ENCODE results near the gene RBM47.
"Not testable (repeated sequence)": the region's sequence is repeated elsewhere in the genome, so short reads cannot be mapped to it uniquely, and the experiment has no call there.

The RBM47 gene

DNA sequence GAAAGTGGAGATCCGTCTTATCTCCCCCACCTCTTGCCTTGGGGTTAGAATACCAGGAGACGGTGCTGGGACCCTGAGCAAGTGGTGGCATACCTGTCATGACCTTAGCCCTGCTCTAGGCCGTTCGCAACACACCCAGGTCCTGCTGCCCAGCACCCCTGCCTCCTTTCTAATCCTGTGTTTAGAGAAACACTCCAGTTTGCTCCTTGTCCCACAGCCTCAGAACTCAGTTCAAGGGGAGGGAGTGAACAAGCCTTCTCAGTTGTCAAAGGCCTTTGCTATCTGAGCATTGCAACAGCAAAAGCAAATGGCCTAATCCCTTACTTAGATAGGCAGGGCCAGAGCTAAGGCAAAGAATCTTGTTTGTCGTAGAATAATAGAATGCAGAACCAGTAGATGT, 226.6 kb downstream of the RBM47 start:
- DNase-seq = no peak

DNA sequence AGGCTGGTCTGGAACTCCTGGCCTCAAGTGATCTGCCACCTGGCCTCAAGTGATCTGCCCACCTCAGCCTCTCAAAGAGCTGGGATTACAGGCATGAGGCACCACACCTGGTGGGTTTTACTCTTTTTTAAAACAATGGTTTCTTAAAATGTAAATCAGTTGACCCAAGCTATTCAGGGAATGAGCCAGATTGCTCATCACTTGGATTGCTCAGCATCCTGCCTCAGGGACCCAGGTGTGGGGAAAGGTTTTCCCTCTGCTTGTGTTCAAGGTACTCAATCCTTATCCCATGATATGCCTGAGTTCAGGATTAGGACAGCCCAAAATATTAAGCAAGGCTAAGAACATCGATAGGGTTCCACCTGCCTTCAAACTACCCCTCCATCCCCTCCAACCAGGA, 227.1 kb downstream of the RBM47 start:
- DNase-seq = no peak

DNA sequence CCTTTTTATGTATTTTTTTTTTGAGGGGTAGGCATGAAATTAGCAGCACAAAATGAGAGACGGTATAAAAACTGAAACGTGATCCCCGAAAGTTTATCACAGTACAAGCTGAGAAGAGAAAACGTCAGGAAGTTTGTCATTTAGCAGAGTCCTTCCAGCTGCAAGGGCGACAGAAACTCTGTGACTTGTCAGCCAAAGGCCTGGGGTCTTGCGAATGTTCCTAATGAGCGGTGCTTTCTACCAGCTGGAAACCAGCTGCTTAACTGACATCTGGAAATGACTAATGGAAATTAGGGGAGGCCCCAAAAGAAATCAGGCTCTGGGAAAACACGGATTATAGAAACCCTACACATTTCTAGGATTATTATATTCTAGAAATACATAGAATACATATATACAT, 228.0 kb downstream of the RBM47 start:
- no peak for DNase-seq

DNA sequence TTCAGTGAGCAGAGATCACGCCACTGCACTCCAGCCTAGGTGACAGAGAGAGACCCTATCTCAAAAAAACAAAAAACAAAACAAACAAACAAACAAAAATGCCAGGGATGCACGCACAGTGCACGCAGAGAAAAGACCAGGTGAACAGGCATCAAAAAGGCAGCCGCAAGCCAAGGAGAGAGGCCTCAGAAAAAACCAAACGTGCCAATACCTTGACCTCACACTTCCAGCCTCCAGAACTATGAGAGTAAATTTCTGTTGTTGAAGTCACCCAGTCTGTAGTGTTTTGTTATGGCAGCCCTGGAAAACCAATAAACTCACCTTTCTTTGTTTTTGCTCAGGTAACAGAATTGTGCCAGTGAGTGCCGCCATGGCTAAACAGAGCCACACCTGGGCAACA, 228.6 kb downstream of the RBM47 start:
- no peak for DNase-seq

DNA sequence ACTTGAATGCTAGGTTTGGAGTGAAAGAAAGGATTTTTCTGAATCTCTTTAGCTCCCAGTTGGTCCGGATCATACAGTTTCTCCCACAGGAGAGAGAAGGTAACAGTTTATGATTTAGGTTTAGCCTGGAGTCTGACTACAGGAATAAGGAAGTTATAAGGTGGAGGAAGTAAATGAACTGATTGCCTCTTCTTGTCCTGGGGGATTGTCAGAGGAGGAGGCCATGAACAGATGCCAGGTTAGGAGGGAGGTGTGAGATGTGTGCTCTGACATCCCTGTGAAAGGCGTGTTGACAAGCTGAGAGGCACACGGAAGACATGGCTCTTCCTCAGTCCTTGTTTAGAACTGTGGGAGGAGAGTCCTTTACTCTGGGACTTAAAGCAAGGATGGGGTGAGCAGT, 230.1 kb downstream of the RBM47 start:
- no peak for DNase-seq

DNA sequence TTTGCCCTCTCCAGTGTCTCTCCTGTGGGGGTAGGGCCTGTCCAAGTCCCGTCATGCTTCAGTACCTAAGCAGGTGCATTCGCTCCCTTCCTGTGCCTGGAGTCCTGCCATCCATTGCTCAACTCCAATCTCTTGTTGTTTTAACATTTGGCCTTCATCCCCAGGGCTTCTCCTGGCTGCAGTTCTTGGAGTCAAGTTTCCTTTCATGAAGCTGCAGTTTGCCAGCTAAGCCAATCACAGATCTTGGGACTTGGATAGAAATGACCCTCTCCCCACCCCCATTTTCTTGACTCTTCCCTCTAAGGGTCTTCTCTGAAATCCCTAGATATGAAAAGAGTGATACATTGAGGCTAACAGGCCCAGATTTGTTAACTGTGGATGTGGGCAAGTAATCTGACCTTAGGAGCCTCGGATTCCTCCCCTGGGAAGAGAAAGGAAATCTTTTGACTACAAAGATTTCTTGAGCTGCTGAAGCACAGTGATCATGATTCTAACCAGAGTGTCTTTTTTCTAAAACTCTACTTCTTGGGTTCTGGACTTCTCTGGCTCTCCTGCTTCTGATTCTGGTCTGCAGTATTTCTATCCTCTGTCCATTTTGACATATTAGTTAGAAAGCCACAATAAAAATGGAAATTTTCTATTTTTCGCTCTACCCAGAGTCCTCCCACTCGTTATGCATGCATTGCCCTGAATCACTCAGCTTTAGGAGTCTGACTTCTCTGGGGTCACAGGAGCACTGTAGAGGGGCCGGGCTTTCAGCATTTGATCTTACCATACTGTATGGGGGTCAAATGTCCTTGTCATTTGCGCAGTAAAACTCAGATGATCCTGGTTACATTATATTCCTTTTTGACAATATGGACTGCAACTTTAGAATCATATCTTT, 233.5 kb downstream of the RBM47 start:
- no peak for DNase-seq

DNA sequence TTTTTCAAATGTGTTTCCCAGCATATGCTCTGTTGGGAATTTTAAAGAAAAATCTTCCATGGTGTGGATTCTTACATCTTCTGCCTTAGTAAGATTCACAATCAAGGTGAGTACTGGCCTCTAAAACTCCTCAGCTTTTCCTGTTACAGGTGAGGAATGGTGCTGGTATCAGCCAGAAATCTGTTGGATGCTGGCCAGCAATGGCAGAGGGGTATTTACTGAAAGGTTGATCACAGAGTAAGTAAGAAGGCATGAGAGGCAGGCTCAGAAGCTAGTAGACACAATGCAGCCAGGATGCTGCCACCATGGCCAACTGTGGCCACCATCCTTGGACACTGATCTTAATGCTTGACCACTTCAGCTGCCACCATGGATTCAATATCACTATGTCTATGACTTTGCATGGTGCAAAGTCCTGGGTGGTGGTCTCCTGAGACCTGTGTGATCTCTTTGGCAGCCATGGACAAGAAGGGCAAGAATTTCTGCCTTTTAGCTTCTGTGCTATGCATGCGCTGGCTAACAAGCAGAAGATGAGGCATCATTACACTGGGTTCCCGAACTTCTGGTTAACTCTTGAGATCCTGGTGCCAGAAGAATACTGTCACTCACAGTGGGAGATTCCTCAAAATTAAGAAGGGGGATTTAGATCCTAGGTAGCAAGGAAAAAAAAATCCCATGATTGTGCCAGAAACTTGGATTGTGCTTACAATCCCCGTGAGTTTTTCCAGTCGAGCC, 234.3 kb downstream of the RBM47 start:
- DNase-seq = no peak

DNA sequence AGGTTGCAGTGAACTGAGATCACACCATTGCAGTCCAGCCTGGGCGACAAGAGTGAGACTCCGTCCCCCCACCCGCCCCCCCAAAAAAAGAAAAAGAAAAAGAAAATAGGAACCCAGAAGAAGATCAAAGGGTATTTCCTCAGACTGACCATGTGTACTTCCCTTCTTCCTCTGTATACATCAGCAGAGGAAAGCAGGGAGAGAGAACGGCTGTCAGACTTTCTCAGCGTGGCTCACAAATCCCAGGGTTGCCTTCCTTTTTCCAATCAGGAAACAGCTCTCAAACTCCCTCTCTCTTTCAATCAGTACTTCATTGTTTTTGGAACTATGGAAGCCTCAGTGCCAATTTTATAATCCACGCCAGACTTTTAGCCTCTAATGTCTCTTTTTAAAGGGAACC, 235.4 kb downstream of the RBM47 start:
- DNase-seq = no peak

DNA sequence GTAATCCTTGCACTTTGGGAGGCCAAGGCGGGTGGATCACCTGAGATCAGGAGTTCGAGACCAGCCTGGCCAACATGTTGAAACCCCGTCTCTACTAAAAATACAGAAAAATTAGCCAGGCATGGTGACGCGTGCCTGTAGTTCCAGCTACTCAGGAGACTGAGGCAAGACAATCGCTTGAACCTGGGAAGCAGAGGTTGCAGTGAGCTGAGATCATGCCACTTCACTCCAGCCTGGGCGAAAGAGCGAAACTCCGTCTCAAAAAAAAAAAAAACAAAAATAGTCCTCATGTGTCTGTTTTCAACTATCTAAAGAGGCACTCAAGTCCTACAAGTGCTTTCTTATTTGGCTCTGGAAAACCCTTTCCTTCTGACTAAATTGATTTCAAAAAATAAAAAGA, 237.4 kb downstream of the RBM47 start:
- not testable (repeated sequence) for DNase-seq

DNA sequence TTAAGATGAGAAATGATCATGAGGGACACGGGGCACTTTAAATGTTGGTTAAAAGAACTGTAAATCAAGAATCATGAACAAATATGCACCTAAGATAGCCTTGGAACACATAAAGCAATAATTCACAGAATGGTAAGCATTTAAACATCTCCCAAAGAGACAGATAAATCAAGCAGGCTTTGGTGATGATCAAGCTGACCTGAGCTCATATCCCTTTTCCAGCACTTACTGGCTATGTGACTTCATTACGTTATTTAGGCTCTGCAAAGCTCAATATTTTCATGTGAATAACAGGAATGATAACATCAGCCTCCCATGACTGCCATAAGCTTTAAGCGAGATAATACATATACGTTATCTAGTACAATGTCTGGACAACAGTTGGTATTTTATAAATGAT, 239.7 kb downstream of the RBM47 start:
- no peak for DNase-seq

DNA sequence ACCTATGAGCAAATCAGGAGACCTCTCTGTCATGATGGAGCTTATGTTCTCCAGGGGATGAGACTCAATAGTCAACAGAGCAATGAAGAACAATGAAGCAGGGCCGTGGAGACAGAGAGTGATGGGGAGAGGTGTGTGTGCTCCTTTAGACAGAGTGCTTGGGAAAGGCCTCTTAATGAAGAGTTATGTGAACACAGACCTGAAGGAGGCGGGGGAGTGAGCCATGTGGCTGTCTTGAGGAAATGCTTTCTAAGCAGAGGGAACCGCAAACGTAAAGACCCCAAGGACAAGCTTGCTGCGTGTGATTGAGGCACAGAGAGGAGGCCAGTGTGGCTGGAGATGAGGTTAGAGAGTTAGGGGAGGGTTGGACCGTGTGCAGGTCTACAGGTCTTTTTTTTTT, 241.4 kb downstream of the RBM47 start:
- no peak for DNase-seq

DNA sequence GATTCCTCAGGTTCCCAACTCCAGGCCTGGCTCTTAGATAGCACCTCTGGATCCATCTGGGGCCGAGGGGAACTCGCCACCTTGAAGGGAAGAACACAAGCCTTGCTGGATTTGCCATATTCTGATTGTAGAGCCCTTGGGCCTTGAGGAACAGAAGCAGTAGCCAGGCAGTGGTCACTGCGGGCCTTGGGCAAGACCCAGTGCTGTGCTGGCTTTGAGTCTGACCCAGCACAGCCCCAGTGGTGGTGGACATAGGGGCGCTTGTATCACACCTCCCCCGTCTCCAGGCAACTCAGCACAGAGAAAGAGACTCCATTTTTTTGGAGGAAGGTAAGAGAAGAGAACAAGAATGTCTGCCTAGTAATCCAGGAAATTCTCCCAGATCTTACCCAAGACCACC, 249.0 kb downstream of the RBM47 start:
- no peak for DNase-seq

DNA sequence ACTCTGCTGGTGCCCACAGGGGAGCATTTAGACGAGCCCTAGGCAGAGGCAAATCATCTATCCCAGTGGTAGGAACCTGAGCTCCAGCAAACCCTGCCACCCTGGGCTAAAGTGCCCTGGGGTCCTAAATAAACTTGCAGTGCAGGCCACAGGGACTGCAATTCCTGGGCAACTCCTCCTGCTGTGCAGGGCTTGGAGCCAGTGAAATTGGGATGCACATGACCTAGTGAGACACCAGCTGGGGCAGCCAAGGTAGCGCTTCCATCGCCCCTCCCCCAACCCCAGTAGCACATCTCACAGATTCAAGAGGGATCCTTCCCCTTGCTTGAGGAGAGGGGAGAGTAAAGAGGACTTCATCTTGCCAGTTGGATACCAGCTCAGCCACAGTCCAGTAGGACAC, 250.4 kb downstream of the RBM47 start:
- no peak for DNase-seq

DNA sequence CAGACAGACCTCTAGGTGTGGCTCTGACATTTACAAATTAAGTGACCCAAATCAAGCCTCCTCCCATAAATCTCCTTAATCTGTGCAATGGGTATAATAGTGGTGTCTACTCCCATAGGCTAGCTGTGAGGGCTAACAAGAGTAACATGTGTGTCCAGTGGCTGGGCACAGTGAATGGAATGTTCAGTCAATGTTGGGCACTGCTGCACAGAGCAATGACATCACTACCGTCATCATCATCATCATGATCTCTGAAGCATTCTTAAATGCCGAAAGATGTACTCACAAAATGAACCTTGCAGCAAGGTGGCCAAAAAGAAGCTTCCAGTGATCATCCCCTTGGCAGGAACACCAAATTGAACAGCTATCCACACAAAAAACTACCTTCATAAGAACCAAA, 251.0 kb downstream of the RBM47 start:
- no peak for DNase-seq

DNA sequence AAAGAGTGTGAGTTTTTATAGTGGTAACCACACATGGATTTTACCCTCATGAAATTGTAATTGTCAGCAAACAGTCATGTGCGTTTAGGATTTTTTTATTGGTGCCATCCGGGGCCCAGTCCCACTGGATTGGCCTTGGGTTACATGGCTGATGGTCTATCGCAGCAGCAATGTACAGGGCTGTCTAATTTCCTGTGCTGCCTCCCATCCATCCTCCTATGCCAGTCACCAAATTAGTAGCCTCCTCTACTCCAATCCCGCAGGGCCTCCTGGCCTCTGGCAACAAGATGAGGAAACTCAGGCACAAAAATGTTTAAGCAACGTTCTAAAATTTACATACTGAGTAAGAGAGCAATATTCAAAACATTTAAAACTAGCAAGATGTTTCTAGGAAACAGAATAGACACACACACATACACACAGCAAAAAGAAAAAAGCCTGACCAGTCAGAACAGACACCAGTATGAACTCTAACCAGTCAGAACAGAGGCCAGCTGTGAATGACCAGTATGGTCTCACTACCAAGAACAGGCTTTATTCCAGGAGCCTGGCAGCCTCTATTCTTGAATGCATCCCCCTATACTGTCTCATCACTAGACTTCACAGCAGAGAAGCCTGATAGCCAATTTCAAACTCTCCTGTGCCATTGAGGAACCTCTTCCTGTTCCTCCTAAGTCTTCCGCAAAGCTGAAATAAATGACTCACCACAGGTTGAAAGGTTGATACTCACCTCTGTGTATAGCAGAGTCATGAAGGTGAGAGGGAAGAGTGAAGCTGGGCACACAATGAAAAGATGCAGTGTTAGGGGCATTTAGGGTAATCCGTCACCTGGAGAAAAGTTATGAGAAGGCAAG, 251.9 kb downstream of the RBM47 start:
- DNase-seq = no peak

DNA sequence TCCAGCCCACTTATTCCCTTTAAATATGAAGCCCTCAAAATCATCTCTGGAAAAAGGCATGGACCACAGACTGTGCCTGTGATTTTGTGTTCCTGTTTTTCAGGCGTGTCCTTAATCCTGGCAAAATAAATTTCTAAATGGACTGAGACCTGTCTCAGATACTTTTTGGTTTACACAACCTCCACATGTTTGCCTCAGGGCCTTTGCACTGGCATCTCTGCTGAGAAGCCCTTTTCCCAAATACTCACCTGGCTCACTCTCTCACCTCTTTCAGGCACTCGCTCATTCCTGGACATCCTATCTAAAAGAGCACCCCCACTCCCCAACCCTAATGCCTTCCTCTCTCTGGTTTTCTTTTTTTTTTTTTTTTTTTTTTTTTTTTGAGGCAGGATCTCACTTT, 254.0 kb downstream of the RBM47 start:
- DNase-seq = no peak

DNA sequence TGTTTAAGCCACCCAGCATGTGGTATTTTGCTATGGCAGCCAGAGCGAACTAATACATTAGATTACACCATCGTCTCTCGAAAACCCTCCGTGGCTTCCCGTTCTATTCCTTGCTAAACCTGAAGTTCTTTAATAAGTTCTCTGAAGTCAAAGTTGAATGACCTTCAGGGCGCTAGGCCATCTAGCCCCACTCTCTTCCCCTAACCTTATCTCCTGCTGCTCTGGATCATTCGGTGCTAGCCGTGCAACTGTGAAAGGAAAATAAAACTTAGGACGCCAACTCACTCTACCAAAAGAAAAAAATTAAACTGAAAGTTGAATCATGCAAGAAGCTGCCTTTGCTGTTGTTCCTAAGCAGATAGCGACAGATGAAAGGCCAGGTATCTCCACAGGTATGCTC, 254.6 kb downstream of the RBM47 start:
- DNase-seq = no peak

DNA sequence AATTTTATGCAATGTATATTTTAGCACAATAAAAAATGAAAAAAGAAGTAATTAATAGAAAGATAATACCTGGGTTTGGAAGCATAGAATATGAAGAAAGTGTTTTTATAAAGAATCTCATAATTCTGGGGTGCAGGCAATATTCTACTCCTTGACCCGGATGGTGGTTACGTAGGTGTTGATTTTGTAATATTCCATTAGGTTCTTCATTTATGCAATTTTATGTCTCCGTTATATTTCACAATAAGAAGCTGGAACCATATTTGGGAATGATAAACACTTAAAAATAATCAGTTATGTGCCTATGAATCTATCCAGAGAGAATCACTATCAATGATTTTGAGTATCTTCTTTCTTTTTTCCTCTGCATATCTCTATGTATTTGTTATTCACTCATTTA, 256.0 kb downstream of the RBM47 start:
- no peak for DNase-seq

All from stimulated activated CD4-positive, alpha-beta T cell treated with anti-CD3 and anti-CD28 coated beads, Interleukin-2, amount 100 ng/mL, for 24 hours (primary cell).